AG09319 (cell line): ENCODE measurements around the gene TSC22D3.

Experiments
- DNase-seq: peaks from one replicate; pipeline ENCODE4 v3.0.0-alpha.2; 2010; ENCODE audit warnings: low read depth; ENCODE audit errors: extremely low read depth
- TF ChIP-seq, protein P1 (sequence below): IDR thresholded peaks from 2 replicates; pipeline ENCODE4 v1.5.1; 2011; ENCODE audit warnings: low read depth, mild to moderate bottlenecking, inconsistent platforms, low read length, moderate library complexity

Gene TSC22D3

DNA sequence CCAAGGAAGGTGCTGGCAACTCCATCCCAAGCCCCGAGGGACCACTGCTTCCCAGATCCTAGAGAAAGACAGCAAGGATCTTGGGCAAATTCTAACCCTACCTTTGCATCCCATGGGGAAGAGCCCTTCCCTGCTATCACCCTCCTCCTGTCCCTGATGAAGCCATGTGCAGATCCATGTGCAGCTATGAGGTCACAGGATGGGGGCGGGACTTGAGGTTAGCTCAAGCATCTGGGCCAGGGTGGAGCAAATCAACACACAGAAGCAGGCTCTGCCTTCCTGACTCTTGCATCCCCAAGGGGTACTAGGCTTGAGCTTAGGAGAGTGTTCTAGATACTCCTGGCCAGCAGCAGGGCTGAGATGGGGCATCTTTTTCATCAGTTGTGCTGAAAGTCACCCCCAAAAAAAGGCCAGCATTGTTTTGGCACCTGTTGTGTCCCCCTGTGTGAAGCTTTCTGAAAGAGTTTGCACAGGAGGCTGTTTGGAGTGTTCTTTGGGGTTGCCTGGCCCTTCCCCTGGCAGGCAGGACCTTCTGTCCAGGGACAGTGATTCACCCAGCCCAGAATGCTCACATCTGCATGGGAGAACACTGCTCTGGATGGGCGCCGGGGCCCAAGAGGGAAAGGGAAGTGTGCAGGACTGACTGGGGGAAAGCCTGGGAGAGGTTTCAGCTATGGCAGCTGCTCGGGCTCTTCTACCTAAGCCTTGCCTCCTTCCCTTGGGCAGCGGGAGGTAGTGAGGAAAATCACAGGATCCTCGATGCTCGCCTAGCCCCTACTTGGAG is 96.4 kb downstream of the TSC22D3 start:
- TF ChIP-seq, protein P1, sequence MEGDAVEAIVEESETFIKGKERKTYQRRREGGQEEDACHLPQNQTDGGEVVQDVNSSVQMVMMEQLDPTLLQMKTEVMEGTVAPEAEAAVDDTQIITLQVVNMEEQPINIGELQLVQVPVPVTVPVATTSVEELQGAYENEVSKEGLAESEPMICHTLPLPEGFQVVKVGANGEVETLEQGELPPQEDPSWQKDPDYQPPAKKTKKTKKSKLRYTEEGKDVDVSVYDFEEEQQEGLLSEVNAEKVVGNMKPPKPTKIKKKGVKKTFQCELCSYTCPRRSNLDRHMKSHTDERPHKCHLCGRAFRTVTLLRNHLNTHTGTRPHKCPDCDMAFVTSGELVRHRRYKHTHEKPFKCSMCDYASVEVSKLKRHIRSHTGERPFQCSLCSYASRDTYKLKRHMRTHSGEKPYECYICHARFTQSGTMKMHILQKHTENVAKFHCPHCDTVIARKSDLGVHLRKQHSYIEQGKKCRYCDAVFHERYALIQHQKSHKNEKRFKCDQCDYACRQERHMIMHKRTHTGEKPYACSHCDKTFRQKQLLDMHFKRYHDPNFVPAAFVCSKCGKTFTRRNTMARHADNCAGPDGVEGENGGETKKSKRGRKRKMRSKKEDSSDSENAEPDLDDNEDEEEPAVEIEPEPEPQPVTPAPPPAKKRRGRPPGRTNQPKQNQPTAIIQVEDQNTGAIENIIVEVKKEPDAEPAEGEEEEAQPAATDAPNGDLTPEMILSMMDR, result no peak
- DNase-seq, result no peak

DNA sequence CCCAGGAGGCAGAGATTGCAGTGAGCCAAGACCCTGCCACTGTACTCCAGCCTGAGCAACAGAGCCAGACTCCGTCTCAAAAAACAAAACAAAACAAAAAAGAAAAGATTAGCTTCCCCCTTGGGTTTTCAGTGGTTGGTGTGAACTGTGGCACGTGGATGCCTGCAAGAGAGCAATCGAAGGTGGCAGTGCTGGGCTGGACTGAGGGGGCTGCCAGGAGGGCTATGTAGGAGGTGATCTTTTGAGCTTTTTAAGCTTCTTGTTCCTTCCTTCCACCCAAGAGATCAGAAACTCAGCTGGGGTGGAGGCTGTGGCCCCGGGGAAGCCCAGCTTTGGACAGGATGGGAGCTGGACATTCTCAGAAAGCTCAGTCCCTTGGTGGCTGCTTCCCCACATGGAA is 97.7 kb downstream of the TSC22D3 start:
- no peak for DNase-seq
- TF ChIP-seq, protein P1, result no peak

DNA sequence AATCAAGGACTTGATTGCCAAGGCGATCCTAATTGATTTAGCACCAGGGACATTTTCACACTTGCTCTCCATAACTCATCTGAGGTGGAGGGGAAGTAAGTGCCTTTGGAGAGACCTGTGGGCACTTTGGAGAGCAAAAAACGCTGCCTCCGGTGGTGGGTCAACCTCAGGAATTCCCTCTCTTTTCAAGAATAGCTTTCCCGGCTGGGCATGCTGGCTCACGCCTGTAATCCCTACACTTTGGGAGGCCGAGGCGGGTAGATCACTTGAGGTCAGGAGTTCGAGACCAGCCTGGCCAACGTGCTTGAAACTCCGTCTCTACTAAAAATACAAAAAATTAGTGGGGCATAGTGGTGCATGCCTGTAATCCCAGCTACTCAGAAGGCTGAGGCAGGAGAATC is 98.1 kb downstream of the TSC22D3 start:
- no peak for DNase-seq
- TF ChIP-seq, protein P1, result no peak

DNA sequence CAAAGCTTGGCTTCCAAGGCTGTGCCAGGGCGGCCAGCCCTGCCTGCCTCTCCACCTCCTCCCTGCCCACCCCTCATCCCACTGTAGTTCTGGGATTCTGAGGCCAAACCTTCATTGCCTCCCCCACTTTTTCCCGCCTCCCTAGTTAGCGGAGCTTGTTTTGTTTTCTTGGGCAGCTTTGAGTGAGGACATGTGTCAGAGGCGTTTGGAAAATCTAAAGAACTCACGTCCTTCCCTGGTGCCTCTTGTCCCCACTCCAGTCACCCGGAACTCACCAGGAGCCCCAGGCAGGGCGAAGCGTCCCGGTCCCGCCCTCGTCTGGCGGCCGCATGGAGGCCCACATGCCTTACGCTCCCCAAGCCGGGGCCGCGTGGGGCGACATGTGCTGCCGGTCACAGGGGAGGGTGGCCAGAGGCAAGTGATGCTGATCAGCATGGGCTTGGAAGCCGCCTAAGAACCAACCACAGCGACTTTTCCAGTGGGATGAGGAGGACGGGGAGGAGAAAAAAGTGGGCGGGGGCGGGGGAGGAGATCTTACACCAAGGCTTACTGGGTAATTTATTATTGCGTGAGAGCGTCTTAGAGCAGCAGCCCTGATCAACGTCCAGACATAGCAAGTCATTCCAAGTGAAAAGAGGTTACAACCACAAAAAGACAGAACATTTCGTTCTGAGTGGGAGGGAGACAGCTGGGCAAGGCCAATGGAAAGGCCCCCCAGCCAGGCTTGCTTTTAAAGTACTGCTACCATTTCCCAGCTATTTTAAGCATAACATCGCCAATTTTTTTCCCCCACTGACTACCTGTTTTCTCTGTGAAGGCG is 98.8 kb downstream of the TSC22D3 start:
- peak; percentile 61 for DNase-seq
- TF ChIP-seq, protein P1, result no peak

DNA sequence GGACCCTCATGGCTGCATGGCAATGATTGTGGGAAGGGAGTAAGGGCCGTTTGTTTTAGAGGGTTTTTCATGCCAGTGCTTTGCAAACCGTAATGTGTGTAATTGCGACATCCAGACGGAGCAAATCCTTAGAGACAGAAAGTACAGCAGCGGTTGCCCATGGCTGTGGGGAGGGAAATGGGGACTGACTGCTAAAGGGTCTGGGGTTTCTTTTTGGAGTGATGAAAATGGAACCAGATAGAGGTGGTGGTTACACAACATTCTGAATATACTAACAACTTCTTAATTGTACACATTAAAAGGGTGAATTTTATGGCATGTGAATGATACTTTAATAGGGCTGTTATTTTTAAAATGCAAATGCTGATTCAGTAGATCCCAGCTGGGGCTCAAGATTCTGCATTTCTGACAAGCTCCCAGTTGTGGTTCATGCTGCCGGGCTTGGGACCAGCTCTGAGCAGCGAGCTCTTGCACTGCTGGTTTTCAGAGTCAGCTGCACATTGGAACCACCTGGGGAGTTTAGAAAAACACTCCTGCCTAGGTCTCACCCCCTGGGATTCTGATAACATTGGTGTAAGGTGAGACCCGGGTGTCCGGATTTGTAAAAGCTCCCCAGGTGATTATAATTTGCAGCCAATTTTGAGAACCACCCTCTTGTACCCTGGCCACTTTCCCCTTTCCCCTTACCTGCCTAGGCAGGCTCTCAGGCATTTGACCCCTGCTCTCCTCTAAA is 99.6 kb downstream of the TSC22D3 start:
- DNase-seq, result no peak
- TF ChIP-seq, protein P1, result no peak

DNA sequence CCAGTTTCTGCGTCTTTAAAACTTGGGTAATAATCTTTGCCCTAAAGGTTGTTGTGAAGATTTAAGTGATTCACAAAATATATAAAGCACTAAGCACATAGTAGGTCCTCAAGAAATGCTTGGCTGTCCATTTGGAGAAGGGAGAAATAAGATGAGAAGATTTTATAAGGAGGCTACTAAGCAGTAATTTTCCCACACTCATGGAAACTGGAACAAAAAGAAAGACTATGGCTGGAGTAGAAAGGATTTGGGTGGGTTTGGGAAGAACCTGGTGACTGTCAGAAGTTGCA is 100.3 kb downstream of the TSC22D3 start:
- TF ChIP-seq, protein P1, result no peak
- no peak for DNase-seq
